Stimulated activated effector memory CD8-positive, alpha-beta T cell treated with anti-CD3 and anti-CD28 coated beads, Interleukin-12 subunit alpha, Interleukin-12 subunit beta, amount 100 ng/mL, for 72 hours (primary cell): ENCODE data around the gene FRK.
"Not testable (repeated sequence)": the region's sequence is repeated elsewhere in the genome, so short reads cannot be mapped to it uniquely, and the experiment has no call there.

Experiments used
- ATAC-seq: fragments of 150-1000 bp; cut with Tn5 transposase; 2 replicates; pipeline ENCODE4 v1.10.0; 2021
- DNase-seq, 2 donors: peaks; one replicate each; pipeline ENCODE4 v3.0.0; 2021 to 2022; ENCODE audit warnings: low spot score in 2 of 2
- H3K27ac Mint-ChIP-seq: one replicate; pipeline ENCODE4 v1.8.0; 2022; ENCODE audit warnings: mild to moderate bottlenecking, mixed read lengths
- H3K36me3 Mint-ChIP-seq: one replicate; pipeline ENCODE4 v1.8.0; 2022; ENCODE audit warnings: mild to moderate bottlenecking, mixed read lengths
- H3K4me1 Mint-ChIP-seq: one replicate; pipeline ENCODE4 v1.8.0; 2022; ENCODE audit warnings: mixed read lengths
- H3K4me3 Mint-ChIP-seq: one replicate; pipeline ENCODE4 v1.8.0; 2022; ENCODE audit warnings: mild to moderate bottlenecking, mixed read lengths
- H3K9me3 Mint-ChIP-seq: one replicate; pipeline ENCODE4 v1.8.0; 2022; ENCODE audit warnings: mixed read lengths

The FRK gene

GRCh38 chr6:116060572-116061283 is at the start of gene FRK:
TSS of gene FRK (minus strand) at chr6:116060891. CDS start at chr6:116060311, 580 bp downstream.
- ATAC-seq (no peak), DNase-seq (no peak)
- Mint-ChIP-seq H3K4me1 (no peaks in the 10 kb centered on the region), H3K9me3 (no peaks in the 10 kb centered on the region), H3K27ac (no peak within 1 kb of the TSS), H3K4me3 (no peak within 1 kb of the TSS), H3K36me3 (no peaks in the 10 kb centered on the region)

GRCh38 chr6:116108836-116109235 is 48.1 kb upstream of the FRK start:
- ATAC-seq (no peak), DNase-seq (no peak)

GRCh38 chr6:116106146-116106545 is 45.5 kb upstream of the FRK start:
- ATAC-seq (no peak), DNase-seq (no peak)
- no peak overlapping the region for H3K4me3 Mint-ChIP-seq
- H3K4me1 Mint-ChIP-seq, result peaks cover 55% of the 10 kb centered on the region
- H3K27ac Mint-ChIP-seq, result no peak overlapping the region
- no peaks in the 10 kb centered on the region for H3K9me3 Mint-ChIP-seq
- H3K36me3 Mint-ChIP-seq, result peaks cover 52% of the 10 kb centered on the region

More at GRCh38 chr6:116108836-116109235, 48.1 kb upstream of the FRK start:
- Mint-ChIP-seq H3K36me3 (peaks cover 71% of the 10 kb centered on the region), H3K4me3 (no peak overlapping the region), H3K27ac (no peak overlapping the region), H3K4me1 (peaks cover 37% of the 10 kb centered on the region), H3K9me3 (no peaks in the 10 kb centered on the region)

GRCh38 chr6:116105247-116105646 is 44.6 kb upstream of the FRK start:
- H3K4me1 Mint-ChIP-seq, result peaks cover 55% of the 10 kb centered on the region
- peak overlapping the region; percentile 65 for H3K27ac Mint-ChIP-seq
- no peak for ATAC-seq

GRCh38 chr6:116104636-116105035 is 43.9 kb upstream of the FRK start:
- Mint-ChIP-seq H3K4me1 (peaks cover 55% of the 10 kb centered on the region), H3K4me3 (peak overlapping the region; percentile 18), H3K36me3 (peaks cover 40% of the 10 kb centered on the region), H3K27ac (peak overlapping the region; percentile 65), H3K9me3 (no peaks in the 10 kb centered on the region)
- DNase-seq (no peak), ATAC-seq (no peak)

More at GRCh38 chr6:116105247-116105646, 44.6 kb upstream of the FRK start:
- Mint-ChIP-seq H3K9me3 (no peaks in the 10 kb centered on the region), H3K36me3 (peaks cover 43% of the 10 kb centered on the region), H3K4me3 (peak overlapping the region; percentile 18)
- no peak for DNase-seq

GRCh38 chr6:116102873-116103272 is 42.2 kb upstream of the FRK start:
- Mint-ChIP-seq H3K4me3 (peak overlapping the region; percentile 87), H3K36me3 (peaks cover 24% of the 10 kb centered on the region), H3K9me3 (no peaks in the 10 kb centered on the region), H3K4me1 (peaks cover 48% of the 10 kb centered on the region), H3K27ac (peak overlapping the region; percentile 10)
- DNase-seq (no peak), ATAC-seq (no peak)

GRCh38 chr6:116101790-116102189 is 41.1 kb upstream of the FRK start:
- Mint-ChIP-seq H3K36me3 (peaks cover 16% of the 10 kb centered on the region), H3K4me1 (peaks cover 48% of the 10 kb centered on the region), H3K9me3 (no peaks in the 10 kb centered on the region), H3K27ac (peak overlapping the region; percentile 10), H3K4me3 (peak overlapping the region; percentile 87)
- ATAC-seq (no peak), DNase-seq (no peak)

- Mint-ChIP-seq H3K27ac (peak overlapping the region; percentile 88), H3K9me3 (no peaks in the 10 kb centered on the region), H3K4me3 (peak overlapping the region; percentile 87), H3K36me3 (peaks cover 13% of the 10 kb centered on the region), H3K4me1 (peaks cover 48% of the 10 kb centered on the region)
- ATAC-seq (peak; percentile 0), DNase-seq (no peak)
Observed at GRCh38 chr6:116101302-116101718, 40.6 kb upstream of the FRK start.

GRCh38 chr6:116100419-116101301 is 40.0 kb upstream of the FRK start, which contains the start of gene NT5DC1:
TSS of gene NT5DC1 (plus strand) at chr6:116100853. CDS start at chr6:116100931, 78 bp downstream.
- H3K9me3 Mint-ChIP-seq, result peaks cover 3% of the 10 kb centered on the region
- peak within 1 kb of the TSS; percentile 88 for H3K27ac Mint-ChIP-seq
- DNase-seq, result peak; percentile 68 to 91
- peaks cover 13% of the 10 kb centered on the region for H3K36me3 Mint-ChIP-seq
- peak within 1 kb of the TSS; percentile 87 for H3K4me3 Mint-ChIP-seq
- ATAC-seq, result peak; percentile 95
- peaks cover 43% of the 10 kb centered on the region for H3K4me1 Mint-ChIP-seq

- no peak for ATAC-seq
- peaks cover 8% of the 10 kb centered on the region for H3K36me3 Mint-ChIP-seq
- no peak for DNase-seq
- H3K9me3 Mint-ChIP-seq, result peaks cover 3% of the 10 kb centered on the region
- H3K27ac Mint-ChIP-seq, result no peak overlapping the region
- H3K4me1 Mint-ChIP-seq, result peaks cover 28% of the 10 kb centered on the region
- H3K4me3 Mint-ChIP-seq, result no peak overlapping the region
Observed at GRCh38 chr6:116099036-116099435, 38.3 kb upstream of the FRK start.

GRCh38 chr6:116096979-116097816 is 36.5 kb upstream of the FRK start:
- DNase-seq (no peak), ATAC-seq (no peak)
- H3K4me3 Mint-ChIP-seq, result no peak overlapping the region
- H3K27ac Mint-ChIP-seq, result no peak overlapping the region
- H3K4me1 Mint-ChIP-seq, result peaks cover 10% of the 10 kb centered on the region
- no peaks in the 10 kb centered on the region for H3K36me3 Mint-ChIP-seq
- H3K9me3 Mint-ChIP-seq, result peaks cover 3% of the 10 kb centered on the region

GRCh38 chr6:116096048-116096759 is 35.5 kb upstream of the FRK start:
- H3K4me1 Mint-ChIP-seq, ATAC-seq, H3K9me3 Mint-ChIP-seq, H3K36me3 Mint-ChIP-seq, H3K27ac Mint-ChIP-seq, H3K4me3 Mint-ChIP-seq, DNase-seq: not testable (repeated sequence)

GRCh38 chr6:116094041-116094440 is 33.4 kb upstream of the FRK start:
- Mint-ChIP-seq H3K4me1 (peaks cover 6% of the 10 kb centered on the region), H3K27ac (no peak overlapping the region), H3K9me3 (peaks cover 3% of the 10 kb centered on the region), H3K4me3 (no peak overlapping the region), H3K36me3 (no peaks in the 10 kb centered on the region)
- DNase-seq (no peak), ATAC-seq (no peak)

- DNase-seq, result no peak
- H3K4me3 Mint-ChIP-seq, result no peak overlapping the region
- peaks cover 6% of the 10 kb centered on the region for H3K4me1 Mint-ChIP-seq
- H3K27ac Mint-ChIP-seq, result no peak overlapping the region
- H3K9me3 Mint-ChIP-seq, result no peaks in the 10 kb centered on the region
- no peaks in the 10 kb centered on the region for H3K36me3 Mint-ChIP-seq
- peak; percentile 95 for ATAC-seq
Observed at GRCh38 chr6:116090251-116090650, 29.6 kb upstream of the FRK start.
